B cell (primary cell): ENCODE results near the gene CD79A. TPM values are rescaled to one million over a fixed set of nuclear protein-coding genes. Genes with fewer than 3 reads are reported as not detected.

Source experiments
- ATAC-seq: fragments of 200-7000 bp; cut with Tn5 transposase; one replicate; pipeline ENCODE4 v1.10.0; 2021; ENCODE audit warnings: low read depth, mild to moderate bottlenecking, moderate number of reproducible peaks, moderate library complexity
- CTCF ChIA-PET: fragments of 350-600 bp; sonication (Branson Sonifier 250); formaldehyde crosslinking; loops from one replicate; lab custom pipeline; 2021; ENCODE audit warnings: antibody characterized with exemption, inconsistent platforms; lab: Charles Lee
- POLR2A ChIA-PET: fragments of 350-600 bp; sonication (Branson Sonifier 250); formaldehyde crosslinking; loops from one replicate; lab custom pipeline; 2021; ENCODE audit warnings: antibody characterized with exemption; lab: Charles Lee
- DNase-seq: peaks from one replicate; pipeline ENCODE4 v3.0.0; 2013
- H2AFZ ChIP-seq: 2 replicates; pipeline ENCODE4 v1.6.1; 2012; ENCODE audit warnings: mild to moderate bottlenecking, low read depth, low read length; ENCODE audit not compliant: insufficient read depth, poor library complexity, severe bottlenecking
- H3K27ac ChIP-seq, 2 donors: 1 replicate in 1 of 2; 2 replicates in 1 of 2; pipeline ENCODE4 v1.5.1; 2012 to 2013; ENCODE audit warnings: low read length in 2 of 2, mild to moderate bottlenecking in 2 of 2, moderate library complexity in 1 of 2
- H3K27me3 ChIP-seq, 4 experiments: fragments of 200-600 bp in 1 of 4; sonication (generic) in 1 of 4; replicated peaks in 1 of 4; 1 replicate in 2 of 4; 2 replicates in 2 of 4; pipeline versions ENCODE4 v1.6.1 to v1.7.0; 2013 to 2016; ENCODE audit warnings: low read length in 3 of 4, mild to moderate bottlenecking in 2 of 4, mixed read lengths in 1 of 4, moderate library complexity in 1 of 4; ENCODE audit not compliant: insufficient read depth in 4 of 4, control insufficient read depth in 3 of 4; ENCODE audit errors: control extremely low read depth in 1 of 4
- H3K36me3 ChIP-seq, 2 experiments: replicated peaks in 1 of 2; 1 replicate in 1 of 2; 2 replicates in 1 of 2; pipeline versions ENCODE4 v1.6.1 to v1.7.1; 2013; ENCODE audit warnings: low read length in 1 of 2; ENCODE audit not compliant: insufficient read depth in 2 of 2, control insufficient read depth in 1 of 2; ENCODE audit errors: control extremely low read depth in 1 of 2, extremely low read depth in 1 of 2
- H3K4me1 ChIP-seq, 2 donors: fragments of 200-600 bp in 1 of 2; sonication (generic) in 1 of 2; 1 replicate in 1 of 2; 2 replicates in 1 of 2; pipeline versions ENCODE4 v1.5.1 to v1.6.1; 2013 to 2017; ENCODE audit warnings: low read length in 2 of 2; ENCODE audit not compliant: control insufficient read depth in 2 of 2, insufficient read depth in 2 of 2
- H3K4me2 ChIP-seq: replicated peaks from 2 replicates; pipeline ENCODE3; 2012; ENCODE audit warnings: mild to moderate bottlenecking, low read depth, low read length; ENCODE audit not compliant: poor library complexity, severe bottlenecking
- H3K4me3 ChIP-seq, 5 experiments: fragments of 200-600 bp in 1 of 5; sonication (generic) in 1 of 5; 1 replicate in 3 of 5; 2 replicates in 2 of 5; pipeline versions ENCODE4 v1.5.1 to v1.7.0; 2011 to 2016; ENCODE audit warnings: low read length in 4 of 5, mild to moderate bottlenecking in 4 of 5, low read depth in 2 of 5, control low read depth in 1 of 5, moderate library complexity in 1 of 5; ENCODE audit not compliant: insufficient read depth in 1 of 5; ENCODE audit errors: control extremely low read depth in 1 of 5, extremely low read depth in 1 of 5
- H3K79me2 ChIP-seq: fragments of 200-600 bp; sonication (generic); one replicate; pipeline ENCODE4 v1.6.0; 2016; ENCODE audit warnings: low read length; ENCODE audit not compliant: control insufficient read depth, insufficient read depth
- H3K9ac ChIP-seq: fragments of 200-600 bp; sonication (generic); 2 replicates; pipeline ENCODE4 v1.6.1; 2017; ENCODE audit warnings: mild to moderate bottlenecking, low read length, moderate library complexity
- H3K9me3 ChIP-seq, 3 donors: one replicate each; pipeline versions ENCODE4 v1.6.1 to v1.7.1; 2013; ENCODE audit warnings: low read length in 2 of 3; ENCODE audit not compliant: control insufficient read depth in 2 of 3, insufficient read depth in 1 of 3; ENCODE audit errors: control extremely low read depth in 1 of 3
- H4K20me1 ChIP-seq: 2 replicates; pipeline ENCODE4 v1.6.0; 2012; ENCODE audit warnings: mild to moderate bottlenecking, low read length; ENCODE audit not compliant: insufficient read depth, control insufficient read depth, poor library complexity, severe bottlenecking
- H3K27ac Mint-ChIP-seq: one replicate; pipeline ENCODE4 v1.8.0; 2021; ENCODE audit warnings: mixed read lengths
- H3K27me3 Mint-ChIP-seq: one replicate; pipeline ENCODE4 v1.8.0; 2021; ENCODE audit warnings: mixed read lengths
- H3K4me1 Mint-ChIP-seq: one replicate; pipeline ENCODE4 v1.8.0; 2021; ENCODE audit warnings: mixed read lengths
- H3K4me3 Mint-ChIP-seq: one replicate; pipeline ENCODE4 v1.8.0; 2021; ENCODE audit warnings: mixed read lengths
- H3K9me3 Mint-ChIP-seq: one replicate; pipeline ENCODE4 v1.8.0; 2022; ENCODE audit warnings: mixed read lengths; ENCODE audit not compliant: insufficient read depth
- CTCF ChIP-seq: fragments of 200-600 bp; IDR thresholded peaks from one replicate; pipeline ENCODE4 v1.8.0; 2022; ENCODE audit warnings: antibody characterized with exemption, mild to moderate bottlenecking
- EZH2 ChIP-seq: IDR thresholded peaks from 2 replicates; pipeline ENCODE4 v1.6.1; 2012; ENCODE audit warnings: borderline replicate concordance, low read depth, mild to moderate bottlenecking, moderate library complexity, low read length; ENCODE audit not compliant: insufficient read depth, poor library complexity, severe bottlenecking
- WGBS: methylation state at CpG from one replicate; pipeline ENCODE4 v1.1.5; 2013; ENCODE audit warnings: missing lambda C conversion rate; ENCODE audit not compliant: insufficient coverage; 5-methylcytosine and 5-hydroxymethylcytosine counted together
- intact Hi-C: fragments of 100-400 bp; cut with micrococcal nuclease; formaldehyde crosslinking; loops from one replicate; pipeline ENCODE4 v1.10.0; 2022
- polyA plus RNA-seq: library from polyadenylated mRNA; depleted of rRNA; stranded (reverse); fragments of >200 nt; gene quantifications from 2 replicates; pipeline ENCODE4 v1.2.3, GENCODE V29; 2012
- total RNA-seq, 2 donors: library from RNA; stranded (reverse); fragments of 120-200 nt in 1 of 2; gene quantifications; 1 replicate in 1 of 2; 2 replicates in 1 of 2; pipeline versions ENCODE4 v1.2.3 to v1.2.4, GENCODE V29; 2013 to 2022

The CD79A gene
- total and polyA plus RNA-seq, 2 donors (not counting 1 experiment from before 2014, with no cell fraction given), result 1,280 to 1,471 TPM

GRCh38 chr19:41872384-41872774, 4.7 kb upstream of the CD79A start:
- Histone ChIP-seq H3K9me3 (no peaks in the 10 kb centered on the region), H3K4me2 (peak overlapping the region; percentile 56), H3K36me3 (peaks cover 0 to 46% of the 10 kb centered on the region in 2 experiments), H3K9ac (peak overlapping the region; percentile 37), H4K20me1 (peaks cover 35% of the 10 kb centered on the region), H3K27ac (peak overlapping the region; percentile 79 to 96), H3K27me3 (no peaks in the 10 kb centered on the region), H3K4me1 (peaks cover 68 to 95% of the 10 kb centered on the region in 2 donors), H3K4me3 (peak overlapping the region in 1 of 5 experiments; percentile 33), H2AFZ (no peak overlapping the region), H3K79me2 (peaks cover 46% of the 10 kb centered on the region)
- ChIA-PET CTCF (interaction anchor here (0.7 to 17.0 kb wide), 19 partner anchors 9 to 162 kb away, joined by 3 to 331 read pairs (median 11); partner anchors contain the start of genes RABAC1 and RPS19), POLR2A (interaction anchor here (0.5 to 6.6 kb wide), 8 partner anchors 10 to 609 kb away, joined by 6 to 94 read pairs (median 16); partner anchors contain the start of genes ARHGEF1, RABAC1 and RPS19)
- 81% methylated on average over 11 of the region's 12 CpGs for WGBS
- Mint-ChIP-seq H3K4me1 (peaks cover 71% of the 10 kb centered on the region), H3K27ac (peak overlapping the region; percentile 90), H3K9me3 (no peaks in the 10 kb centered on the region), H3K27me3 (no peaks in the 10 kb centered on the region), H3K4me3 (no peak overlapping the region)
- DNase-seq (no peak), ATAC-seq (no peak)
- intact Hi-C loops, result loop anchor here (2.0 to 10.0 kb wide), 2 partner anchors 62 to 608 kb away; partner anchors contain the start of gene HNRNPUL1
- no peak for TF ChIP-seq EZH2
- no peak for TF ChIP-seq CTCF
